T-helper 17 cell (primary cell): ENCODE measurements around the gene IGSF9. TPM values are rescaled to one million over a fixed set of nuclear protein-coding genes. Genes with fewer than 3 reads are reported as not detected.

Experiments
- ATAC-seq: fragments of 150-1000 bp; cut with Tn5 transposase; 2 replicates; pipeline ENCODE4 v1.10.0; 2021; ENCODE audit warnings: mild to moderate bottlenecking, moderate library complexity
- DNase-seq, 3 donors: peaks; one replicate each; pipeline versions ENCODE4 v3.0.0 to v3.0.0-alpha.2; 2020 to 2021
- H3K9me3 ChIP-seq: one replicate; pipeline ENCODE4 v1.7.0; 2013; ENCODE audit warnings: low read length, mild to moderate bottlenecking; ENCODE audit not compliant: control insufficient read depth, poor library complexity, severe bottlenecking
- H3K27ac Mint-ChIP-seq: one replicate; pipeline ENCODE4 v1.8.0; 2022; ENCODE audit warnings: mild to moderate bottlenecking, moderate library complexity, mixed read lengths
- H3K27me3 Mint-ChIP-seq: one replicate; pipeline ENCODE4 v1.8.0; 2022; ENCODE audit warnings: mixed read lengths
- H3K36me3 Mint-ChIP-seq: one replicate; pipeline ENCODE4 v1.8.0; 2022; ENCODE audit warnings: low read depth, mixed read lengths
- H3K4me1 Mint-ChIP-seq: one replicate; pipeline ENCODE4 v1.8.0; 2022; ENCODE audit warnings: mild to moderate bottlenecking, mixed read lengths
- H3K4me3 Mint-ChIP-seq: one replicate; pipeline ENCODE4 v1.8.0; 2022; ENCODE audit warnings: mild to moderate bottlenecking, moderate library complexity, mixed read lengths
- total RNA-seq, 4 donors: library from RNA in 2 of 4; stranded (reverse) in 2 of 4; gene quantifications; one replicate each; pipeline ENCODE4 v1.2.3 and lab custom pipeline; 2022 to 2026

Gene IGSF9
- total RNA-seq, 2 donors from 2014 or later: 0.07 TPM; not detected in 1

DNA sequence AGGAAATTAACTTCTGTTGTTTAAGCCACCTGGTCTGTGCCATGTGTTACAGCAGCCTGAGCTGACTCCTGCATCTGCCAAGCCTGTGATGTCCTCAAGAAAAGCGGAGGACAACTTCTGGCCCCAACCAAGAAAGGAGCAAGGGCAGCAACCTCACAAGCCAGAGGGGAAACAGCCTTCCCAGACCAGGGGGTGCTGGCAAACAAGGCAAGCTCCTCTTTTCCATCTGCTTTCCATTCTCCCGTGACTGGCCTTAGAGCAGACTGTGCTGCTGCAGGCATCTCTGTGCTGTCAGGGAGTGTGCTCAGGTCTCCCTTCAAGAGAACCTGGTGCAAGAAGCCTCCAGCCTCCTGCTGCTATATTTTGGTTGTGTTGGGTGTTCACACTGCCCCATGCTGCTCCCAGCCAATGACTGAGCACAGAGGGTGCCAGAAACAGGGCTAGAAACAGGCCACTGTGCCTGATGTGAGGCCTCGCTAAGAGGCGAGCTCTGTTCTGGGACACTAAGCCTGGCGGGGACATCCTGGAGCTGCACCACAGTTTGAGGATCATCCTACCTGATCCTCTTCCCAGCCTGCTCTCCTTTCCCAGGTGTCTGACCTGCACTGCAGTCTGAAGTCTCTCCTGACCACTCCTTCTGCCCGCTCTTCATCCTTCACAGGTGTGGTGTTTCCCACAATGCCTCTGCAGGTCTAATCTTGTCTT is 36.1 kb upstream of the IGSF9 start:
- no peak for ATAC-seq
- peaks cover 6% of the 10 kb centered on the region for H3K4me1 Mint-ChIP-seq
- H3K27ac Mint-ChIP-seq: no peak overlapping the region

DNA sequence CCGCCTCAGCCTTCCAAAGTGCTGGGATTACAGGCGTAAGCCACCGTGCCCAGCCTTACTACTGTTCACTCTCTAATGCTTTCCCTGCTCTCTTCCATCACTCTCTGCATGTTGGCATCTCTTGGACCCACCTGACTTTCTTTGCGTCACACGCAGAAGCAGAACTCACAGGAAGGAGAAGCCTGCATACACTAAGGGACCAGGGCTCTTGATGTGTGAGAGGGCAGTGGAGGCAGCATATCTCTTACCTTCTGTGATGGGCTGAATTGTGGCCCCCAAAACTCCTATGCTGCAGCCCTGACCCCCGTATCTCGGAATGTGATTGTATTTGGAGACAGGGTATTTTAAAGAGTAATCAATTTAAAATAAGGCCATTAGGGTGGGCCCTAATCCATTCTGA is 35.4 kb upstream of the IGSF9 start:
- ATAC-seq: no peak
- Mint-ChIP-seq H3K27me3 (peaks cover 70% of the 10 kb centered on the region), H3K36me3 (peaks cover 8% of the 10 kb centered on the region), H3K4me1 (peaks cover 6% of the 10 kb centered on the region), H3K27ac (no peak overlapping the region), H3K4me3 (no peak overlapping the region)
- no peaks in the 10 kb centered on the region for H3K9me3 ChIP-seq
- no peak for DNase-seq

More for the DNA sequence above, 36.1 kb upstream of the IGSF9 start:
- H3K9me3 ChIP-seq: no peaks in the 10 kb centered on the region
- H3K4me3 Mint-ChIP-seq: no peak overlapping the region
- peaks cover 77% of the 10 kb centered on the region for H3K27me3 Mint-ChIP-seq
- no peak for DNase-seq
- H3K36me3 Mint-ChIP-seq: peaks cover 8% of the 10 kb centered on the region

DNA sequence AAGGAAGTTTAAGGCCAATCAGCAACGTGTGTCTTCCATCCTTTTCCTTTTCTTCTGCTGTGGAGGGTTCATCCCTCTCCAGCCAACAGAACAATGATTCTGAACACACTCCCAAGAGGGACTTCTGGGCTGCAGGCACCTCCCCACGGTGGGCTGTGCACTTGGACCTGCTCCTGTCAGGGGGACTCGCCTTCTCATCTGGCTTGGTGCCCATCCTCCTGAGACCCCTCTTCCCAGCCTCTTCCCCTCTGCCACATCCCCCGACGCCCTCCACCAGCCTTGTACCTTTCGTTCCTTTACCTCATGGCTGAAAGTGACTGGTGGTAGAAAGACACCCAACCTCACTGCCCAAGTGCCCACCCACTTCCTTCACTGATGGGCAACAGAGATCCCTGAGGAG is 34.7 kb upstream of the IGSF9 start:
- Mint-ChIP-seq H3K36me3 (peaks cover 8% of the 10 kb centered on the region), H3K4me1 (peaks cover 6% of the 10 kb centered on the region), H3K27ac (no peak overlapping the region), H3K4me3 (no peak overlapping the region), H3K27me3 (peaks cover 63% of the 10 kb centered on the region)
- no peak for ATAC-seq
- DNase-seq: no peak
- H3K9me3 ChIP-seq: no peaks in the 10 kb centered on the region

DNA sequence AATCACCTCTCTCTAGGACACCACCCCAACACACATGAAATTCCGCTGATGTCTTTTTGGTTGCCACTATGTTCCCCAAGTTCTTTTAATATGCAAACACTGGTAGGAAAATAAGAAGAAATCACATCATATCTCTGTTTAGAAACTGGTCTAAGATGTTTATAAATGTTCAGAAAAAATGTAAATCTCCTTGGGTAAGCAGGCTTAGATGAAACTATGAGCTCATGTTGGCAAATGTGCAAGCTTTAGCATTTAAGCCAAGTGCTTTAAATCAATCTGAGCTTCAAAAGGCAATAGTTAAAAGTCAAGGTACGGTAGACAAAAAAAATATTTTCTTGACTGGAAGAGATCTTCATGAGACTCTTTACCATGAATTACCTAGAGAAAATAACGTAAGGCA is 33.8 kb upstream of the IGSF9 start:
- Mint-ChIP-seq H3K27me3 (peaks cover 59% of the 10 kb centered on the region), H3K27ac (no peak overlapping the region), H3K4me3 (no peak overlapping the region), H3K4me1 (peaks cover 6% of the 10 kb centered on the region), H3K36me3 (peaks cover 8% of the 10 kb centered on the region)
- ATAC-seq (no peak), DNase-seq (no peak)
- H3K9me3 ChIP-seq: no peaks in the 10 kb centered on the region

DNA sequence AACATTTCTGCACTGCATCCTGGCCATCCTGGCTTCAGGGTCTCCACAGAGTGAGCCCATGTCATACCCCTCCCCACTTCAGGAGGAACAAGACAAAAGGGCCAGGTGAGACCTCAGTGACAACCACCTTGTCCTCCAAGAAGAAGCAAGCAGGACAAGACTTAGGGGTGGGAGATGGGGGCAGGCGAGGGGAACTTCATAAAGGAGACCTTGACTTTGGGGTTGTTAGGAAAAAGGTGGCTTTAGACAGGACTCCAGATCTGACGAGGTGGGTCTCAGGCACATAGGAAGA is 32.6 kb upstream of the IGSF9 start:
- Mint-ChIP-seq H3K36me3 (peaks cover 8% of the 10 kb centered on the region), H3K27ac (no peak overlapping the region), H3K4me3 (no peak overlapping the region), H3K4me1 (peaks cover 6% of the 10 kb centered on the region), H3K27me3 (peaks cover 47% of the 10 kb centered on the region)
- DNase-seq (no peak), ATAC-seq (no peak)
- no peaks in the 10 kb centered on the region for H3K9me3 ChIP-seq

DNA sequence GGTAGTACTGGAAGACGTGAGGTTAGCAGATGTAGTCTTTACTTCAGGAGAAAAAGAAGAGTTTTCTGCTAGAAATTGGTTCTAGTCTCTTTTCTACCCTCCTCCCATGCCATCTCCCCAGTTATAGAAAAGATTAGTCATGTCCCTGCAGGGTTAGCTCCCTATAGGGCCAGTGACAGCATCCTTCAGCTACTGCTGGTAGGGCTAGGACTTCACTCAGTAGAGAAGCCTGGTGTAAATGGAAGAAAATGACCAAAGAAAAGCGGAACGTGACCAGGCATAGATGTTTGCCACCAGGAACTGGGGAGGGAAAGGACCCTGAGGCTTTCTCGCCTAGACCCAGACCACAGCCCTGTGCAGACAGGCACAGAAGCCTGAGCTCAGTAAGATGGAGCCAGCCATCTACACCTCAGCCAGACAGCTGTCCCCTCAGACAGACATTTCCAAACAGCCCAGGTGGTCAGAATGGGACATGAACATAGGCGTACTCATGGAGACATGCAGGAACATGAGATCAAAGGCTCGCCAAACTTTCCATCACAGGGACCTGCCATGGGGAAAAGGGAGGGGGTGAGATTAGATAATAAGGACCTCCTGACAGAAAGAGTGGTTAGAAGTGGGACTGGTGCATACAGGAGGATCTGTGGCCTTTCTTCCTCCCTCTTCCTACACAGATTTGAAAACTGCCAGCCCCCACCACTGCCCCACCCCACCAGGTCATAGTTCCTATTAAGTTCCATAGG is 32.1 kb upstream of the IGSF9 start:
- Mint-ChIP-seq H3K4me3 (no peak overlapping the region), H3K27ac (no peak overlapping the region), H3K36me3 (peaks cover 8% of the 10 kb centered on the region), H3K4me1 (peaks cover 6% of the 10 kb centered on the region), H3K27me3 (peaks cover 48% of the 10 kb centered on the region)
- no peaks in the 10 kb centered on the region for H3K9me3 ChIP-seq
- ATAC-seq (no peak), DNase-seq (no peak)

DNA sequence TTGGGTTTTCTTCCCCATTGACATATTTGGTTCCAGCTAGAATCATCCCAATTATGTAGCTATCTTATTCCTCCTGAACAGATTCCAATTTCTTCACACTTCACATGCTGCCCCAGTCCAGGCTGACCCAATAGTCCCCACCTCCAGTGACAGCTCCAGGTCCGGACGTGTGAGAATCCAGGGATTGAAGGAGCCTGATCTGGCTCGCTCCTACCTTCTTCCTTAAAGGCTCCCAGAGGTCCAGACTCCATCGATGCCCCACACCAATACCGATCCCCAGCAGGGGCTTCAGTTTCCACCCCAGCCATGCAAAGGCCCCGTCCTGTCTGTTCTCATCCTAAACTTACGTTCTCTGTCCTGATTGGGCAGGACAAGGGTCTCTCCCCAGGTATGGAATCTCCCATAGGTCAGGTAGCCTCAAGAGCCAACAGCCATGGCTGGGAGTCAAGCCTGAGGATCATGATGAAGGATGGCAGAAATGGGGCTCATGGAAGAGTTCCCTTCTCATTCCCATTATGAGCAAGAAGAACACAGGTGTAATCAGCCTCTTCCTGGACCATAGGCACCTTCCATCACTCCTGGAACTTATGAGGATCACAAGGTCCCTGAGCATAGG is 29.0 kb upstream of the IGSF9 start:
- ATAC-seq (no peak), DNase-seq (no peak)
- H3K4me3 Mint-ChIP-seq: no peak overlapping the region
- H3K36me3 Mint-ChIP-seq: no peaks in the 10 kb centered on the region
- H3K9me3 ChIP-seq: no peaks in the 10 kb centered on the region
- no peak overlapping the region for H3K27ac Mint-ChIP-seq
- H3K27me3 Mint-ChIP-seq: peaks cover 40% of the 10 kb centered on the region
- H3K4me1 Mint-ChIP-seq: peaks cover 3% of the 10 kb centered on the region

DNA sequence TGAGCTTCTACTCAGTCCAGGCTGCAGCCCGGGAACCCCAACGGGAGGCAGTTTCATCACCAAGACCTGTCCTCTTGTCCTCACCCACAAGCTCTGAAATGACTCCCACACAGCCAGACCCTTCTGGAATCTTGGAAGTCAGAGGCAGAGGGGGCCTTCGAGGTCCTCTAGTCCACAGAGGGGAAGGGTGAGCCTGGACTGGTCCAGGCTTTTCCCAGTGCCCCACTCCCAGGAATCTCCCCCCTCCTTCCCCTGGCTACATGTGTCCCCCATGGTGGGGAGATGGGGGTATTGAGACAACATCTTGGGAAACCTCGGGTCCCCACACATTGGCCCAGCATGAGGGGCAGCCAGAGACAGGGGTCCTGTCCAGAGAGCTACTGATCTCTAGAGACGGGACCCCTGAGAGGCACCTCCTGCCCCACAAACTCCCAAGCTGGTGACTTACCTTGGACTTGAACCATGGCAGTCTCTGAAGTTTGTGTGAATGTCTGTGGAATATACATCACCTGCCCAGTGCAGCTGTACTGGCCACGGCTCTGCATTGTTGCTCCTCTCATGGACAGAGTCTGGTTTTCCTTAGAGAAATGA is 28.0 kb upstream of the IGSF9 start:
- Mint-ChIP-seq H3K36me3 (peaks cover under 1% of the 10 kb centered on the region), H3K4me3 (no peak overlapping the region), H3K27me3 (peaks cover 39% of the 10 kb centered on the region)

DNA sequence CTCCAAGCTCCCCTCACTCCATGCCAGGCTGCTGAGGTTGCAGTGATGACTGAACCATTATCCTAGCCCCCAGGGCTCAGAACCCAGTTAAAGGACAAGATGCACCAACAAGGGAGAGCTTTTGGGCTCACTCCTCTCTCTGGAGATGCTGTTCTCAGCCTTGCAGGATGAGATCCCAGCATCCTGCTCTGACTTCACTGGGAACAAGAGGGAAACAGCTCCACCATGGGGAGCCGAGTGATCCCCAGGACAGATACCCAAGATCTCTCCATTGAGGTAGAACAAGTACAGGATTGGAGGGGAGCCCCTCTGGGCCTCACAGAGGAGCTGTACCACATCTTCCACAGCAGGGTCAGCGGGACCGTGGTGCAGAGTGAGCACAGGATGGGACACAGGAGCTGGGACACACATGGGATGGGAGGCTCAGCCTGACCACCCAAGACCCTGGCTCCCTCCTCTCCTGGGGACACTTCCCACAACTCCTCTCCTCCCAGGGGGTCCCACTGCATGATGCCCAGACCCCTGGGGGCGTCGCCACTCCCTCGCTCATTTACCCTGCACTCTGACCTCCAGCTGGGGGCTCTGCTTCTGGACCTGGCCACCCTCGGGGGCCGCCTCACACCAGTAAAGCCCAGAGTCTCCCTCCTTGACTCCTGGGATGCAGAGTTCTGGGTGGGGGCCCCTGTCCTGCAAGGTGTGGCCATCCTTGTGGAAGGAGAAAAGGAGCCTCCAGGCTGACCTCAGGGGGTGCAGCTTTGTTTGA is 27.2 kb upstream of the IGSF9 start:
- H3K9me3 ChIP-seq: no peaks in the 10 kb centered on the region
- no peak for ATAC-seq
- no peak overlapping the region for H3K4me3 Mint-ChIP-seq
- peaks cover 3% of the 10 kb centered on the region for H3K4me1 Mint-ChIP-seq
- H3K27ac Mint-ChIP-seq: no peak overlapping the region
- H3K27me3 Mint-ChIP-seq: peaks cover 38% of the 10 kb centered on the region
- peaks cover 3% of the 10 kb centered on the region for H3K36me3 Mint-ChIP-seq
- no peak for DNase-seq

More for the DNA sequence above, 28.0 kb upstream of the IGSF9 start:
- no peaks in the 10 kb centered on the region for H3K9me3 ChIP-seq
- Mint-ChIP-seq H3K27ac (no peak overlapping the region), H3K4me1 (peaks cover 3% of the 10 kb centered on the region)
- ATAC-seq (no peak), DNase-seq (no peak)

DNA sequence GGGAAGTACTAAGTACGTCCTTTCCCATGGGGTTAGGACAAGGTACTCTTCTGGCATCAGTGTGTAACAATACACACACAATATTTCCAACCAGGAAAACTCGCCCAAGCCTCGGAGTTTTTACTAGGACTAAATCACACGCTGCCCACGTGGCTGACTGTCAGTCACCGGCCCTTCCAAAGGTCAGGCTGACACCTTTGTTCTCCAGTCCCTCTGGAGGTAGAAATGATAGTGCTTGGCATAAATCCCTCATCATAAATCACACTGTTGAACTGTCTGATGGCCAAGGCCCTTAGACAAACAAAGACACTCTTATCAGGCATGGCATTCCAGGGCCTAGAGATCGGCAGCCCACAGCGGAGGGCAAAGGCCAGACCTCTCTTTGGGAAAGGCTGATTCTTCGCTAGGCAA is 25.5 kb upstream of the IGSF9 start:
- no peak for ATAC-seq
- peaks cover 3% of the 10 kb centered on the region for H3K36me3 Mint-ChIP-seq

DNA sequence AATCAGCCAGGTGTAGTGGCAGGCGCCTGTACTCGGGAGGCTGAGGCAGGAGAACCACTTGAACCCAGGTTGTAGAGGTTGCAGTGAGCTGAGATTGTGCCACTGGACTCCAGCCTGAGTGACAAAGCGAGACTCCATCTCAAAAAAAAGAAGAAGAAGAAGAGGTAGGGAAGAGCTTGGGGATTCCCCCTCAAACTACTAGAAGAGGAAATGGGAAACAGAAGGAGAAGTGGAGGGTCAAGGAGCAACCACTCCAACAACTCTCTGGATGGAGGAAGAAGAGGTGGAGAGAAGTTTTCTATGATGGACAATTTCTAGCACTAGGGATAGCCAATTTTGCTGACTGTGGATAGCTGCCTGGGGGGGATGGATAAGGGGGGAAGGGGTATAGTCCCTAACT is 23.5 kb upstream of the IGSF9 start:
- Mint-ChIP-seq H3K27me3 (peaks cover 66% of the 10 kb centered on the region), H3K27ac (no peak overlapping the region), H3K4me3 (no peak overlapping the region), H3K4me1 (no peaks in the 10 kb centered on the region), H3K36me3 (peaks cover 3% of the 10 kb centered on the region)
- H3K9me3 ChIP-seq: no peaks in the 10 kb centered on the region
- ATAC-seq: no peak
- DNase-seq: no peak

More for the DNA sequence above, 25.5 kb upstream of the IGSF9 start:
- Mint-ChIP-seq H3K27me3 (peaks cover 52% of the 10 kb centered on the region), H3K4me3 (no peak overlapping the region), H3K4me1 (no peaks in the 10 kb centered on the region), H3K27ac (no peak overlapping the region)
- H3K9me3 ChIP-seq: no peaks in the 10 kb centered on the region
- no peak for DNase-seq

DNA sequence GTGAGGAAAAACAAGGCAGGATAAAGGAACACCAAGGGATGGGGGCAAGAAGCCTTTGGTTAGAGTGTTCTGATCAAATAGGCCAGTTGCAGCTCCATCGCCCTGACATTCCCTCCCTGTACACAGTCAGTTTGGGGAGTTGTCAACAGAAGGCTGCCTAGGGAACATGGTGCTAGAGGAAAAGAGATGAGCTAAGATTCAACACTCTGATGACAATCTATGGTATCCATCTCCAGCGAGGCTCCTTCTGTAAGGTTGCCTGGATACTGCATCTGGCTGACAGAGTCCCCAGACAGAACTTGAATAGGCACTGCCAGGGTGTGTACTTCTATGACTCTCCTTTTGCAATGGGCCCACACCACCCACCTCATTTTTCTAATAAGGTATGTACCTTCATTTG is 19.9 kb upstream of the IGSF9 start:
- Mint-ChIP-seq H3K27ac (no peak overlapping the region), H3K4me1 (peaks cover 2% of the 10 kb centered on the region), H3K4me3 (no peak overlapping the region), H3K36me3 (peaks cover 6% of the 10 kb centered on the region), H3K27me3 (peaks cover 66% of the 10 kb centered on the region)
- ATAC-seq (no peak), DNase-seq (no peak)
- no peaks in the 10 kb centered on the region for H3K9me3 ChIP-seq

DNA sequence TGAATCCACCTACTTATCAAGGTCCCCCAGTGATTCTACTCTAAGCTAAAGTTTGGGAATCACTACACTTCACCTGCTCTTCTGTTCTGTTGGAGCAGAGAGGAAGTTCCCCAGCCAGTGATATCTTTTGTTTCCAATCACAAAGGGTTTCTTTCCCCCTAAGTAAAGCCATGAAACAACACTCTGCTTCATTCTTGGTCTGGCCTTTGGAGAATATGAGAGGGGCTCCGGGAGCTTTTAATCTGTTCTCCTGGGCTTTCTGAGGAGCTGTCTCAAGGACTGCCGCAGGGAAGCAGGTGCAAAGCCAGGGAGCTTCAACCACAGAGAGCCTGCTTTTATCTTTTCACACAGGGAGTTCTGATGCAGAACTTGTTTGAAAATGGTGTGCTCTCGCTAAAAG is 18.7 kb upstream of the IGSF9 start:
- peaks cover 67% of the 10 kb centered on the region for H3K27me3 Mint-ChIP-seq
- no peak for DNase-seq
- H3K36me3 Mint-ChIP-seq: peaks cover 6% of the 10 kb centered on the region
- H3K27ac Mint-ChIP-seq: no peak overlapping the region
- H3K9me3 ChIP-seq: no peaks in the 10 kb centered on the region
- no peak for ATAC-seq
- peaks cover 2% of the 10 kb centered on the region for H3K4me1 Mint-ChIP-seq
- no peak overlapping the region for H3K4me3 Mint-ChIP-seq
